Sigmoid colon (tissue), 4 donors: ENCODE results near the gene CDK15.

Experiments used
- CTCF ChIP-seq, 4 experiments: fragments of 450-650 bp in 3 of 4; fragments of 200-600 bp in 1 of 4; IDR thresholded peaks; one replicate each; pipeline ENCODE4 v1.5.1; 2016 to 2019; ENCODE audit warnings: antibody characterized with exemption in 4 of 4, mild to moderate bottlenecking in 3 of 4, moderate library complexity in 2 of 4
- EP300 ChIP-seq, 4 donors: sonication (generic); formaldehyde crosslinking; IDR thresholded peaks; one replicate each; pipeline ENCODE4 v1.6.1; 2017; ENCODE audit warnings: antibody characterized with exemption in 4 of 4
- POLR2A ChIP-seq, 2 donors: fragments of 450-650 bp; IDR thresholded peaks; one replicate each; pipeline ENCODE4 v1.6.1; 2016; ENCODE audit warnings: antibody characterized with exemption in 2 of 2, mild to moderate bottlenecking in 2 of 2, moderate library complexity in 2 of 2

GRCh38 chr2:201909961-201910361, 103.6 kb downstream of the CDK15 start:
- TF ChIP-seq CTCF (IDR thresholded peaks at IDR 0.05) (no peak), POLR2A (IDR thresholded peaks at IDR 0.05) (no peak), EP300 (IDR thresholded peaks at IDR 0.05) (no peak)
